IPS-15b (cell line): ENCODE results near the gene PPP1R1B.

Source experiments
- H3K27me3 ChIP-seq: one replicate; pipeline ENCODE4 v1.6.1; 2013; ENCODE audit warnings: low read length; ENCODE audit not compliant: control insufficient read depth, insufficient read depth
- H3K36me3 ChIP-seq: one replicate; pipeline ENCODE4 v1.6.1; 2013; ENCODE audit warnings: low read length; ENCODE audit not compliant: control insufficient read depth, insufficient read depth
- H3K4me1 ChIP-seq: one replicate; pipeline ENCODE4 v1.6.1; 2013; ENCODE audit warnings: mild to moderate bottlenecking, low read length; ENCODE audit not compliant: control insufficient read depth, insufficient read depth
- H3K4me3 ChIP-seq: one replicate; pipeline ENCODE4 v1.5.1; 2013; ENCODE audit warnings: low read depth, low read length
- H3K9ac ChIP-seq: one replicate; pipeline ENCODE4 v1.6.1; 2013; ENCODE audit warnings: low read depth, mild to moderate bottlenecking, low read length
- H3K9me3 ChIP-seq: one replicate; pipeline ENCODE4 v1.6.1; 2013; ENCODE audit warnings: mild to moderate bottlenecking, low read length; ENCODE audit not compliant: control insufficient read depth, insufficient read depth

The PPP1R1B gene

GRCh38 chr17:39653662-39654331 is 27.0 kb downstream of the PPP1R1B start:
- Histone ChIP-seq H3K36me3 (peaks cover 6% of the 10 kb centered on the region), H3K27me3 (no peaks in the 10 kb centered on the region), H3K4me3 (no peak overlapping the region), H3K9me3 (no peaks in the 10 kb centered on the region), H3K4me1 (peaks cover 14% of the 10 kb centered on the region), H3K9ac (no peak overlapping the region)

- peaks cover 14% of the 10 kb centered on the region for H3K4me1 ChIP-seq
- no peaks in the 10 kb centered on the region for H3K27me3 ChIP-seq
- no peak overlapping the region for H3K9ac ChIP-seq
- no peak overlapping the region for H3K4me3 ChIP-seq
- peaks cover 7% of the 10 kb centered on the region for H3K36me3 ChIP-seq
- H3K9me3 ChIP-seq: no peaks in the 10 kb centered on the region
Measured at GRCh38 chr17:39655105-39655504, 28.4 kb downstream of the PPP1R1B start.

- no peak overlapping the region for H3K4me3 ChIP-seq
- peaks cover 8% of the 10 kb centered on the region for H3K4me1 ChIP-seq
- peaks cover 22% of the 10 kb centered on the region for H3K36me3 ChIP-seq
- H3K9me3 ChIP-seq: no peaks in the 10 kb centered on the region
- H3K27me3 ChIP-seq: no peaks in the 10 kb centered on the region
- H3K9ac ChIP-seq: no peak overlapping the region
Measured at GRCh38 chr17:39658346-39658745, 31.6 kb downstream of the PPP1R1B start.

GRCh38 chr17:39658760-39659159 is 32.0 kb downstream of the PPP1R1B start:
- Histone ChIP-seq H3K9ac (no peak overlapping the region), H3K4me1 (peaks cover 6% of the 10 kb centered on the region), H3K4me3 (no peak overlapping the region), H3K9me3 (no peaks in the 10 kb centered on the region), H3K36me3 (peaks cover 22% of the 10 kb centered on the region), H3K27me3 (no peaks in the 10 kb centered on the region)

- Histone ChIP-seq H3K9me3 (no peaks in the 10 kb centered on the region), H3K27me3 (no peaks in the 10 kb centered on the region), H3K9ac (no peak overlapping the region), H3K4me1 (peaks cover 8% of the 10 kb centered on the region), H3K4me3 (no peak overlapping the region), H3K36me3 (peaks cover 22% of the 10 kb centered on the region)
Measured at GRCh38 chr17:39659279-39660010, 32.7 kb downstream of the PPP1R1B start.

GRCh38 chr17:39660011-39660360 is 33.2 kb downstream of the PPP1R1B start:
- H3K9me3 ChIP-seq: no peaks in the 10 kb centered on the region
- peaks cover 11% of the 10 kb centered on the region for H3K4me1 ChIP-seq
- H3K36me3 ChIP-seq: peaks cover 22% of the 10 kb centered on the region
- H3K9ac ChIP-seq: no peak overlapping the region
- H3K4me3 ChIP-seq: no peak overlapping the region
- H3K27me3 ChIP-seq: no peaks in the 10 kb centered on the region

- Histone ChIP-seq H3K9ac (no peak overlapping the region), H3K4me1 (peaks cover 13% of the 10 kb centered on the region), H3K36me3 (peaks cover 22% of the 10 kb centered on the region), H3K4me3 (no peak overlapping the region), H3K9me3 (no peaks in the 10 kb centered on the region), H3K27me3 (peaks cover 1% of the 10 kb centered on the region)
Measured at GRCh38 chr17:39660397-39661385, 33.9 kb downstream of the PPP1R1B start.

- Histone ChIP-seq H3K4me1 (peaks cover 23% of the 10 kb centered on the region), H3K9ac (no peak overlapping the region), H3K9me3 (no peaks in the 10 kb centered on the region), H3K4me3 (no peak overlapping the region), H3K36me3 (peaks cover 16% of the 10 kb centered on the region), H3K27me3 (peaks cover 11% of the 10 kb centered on the region)
Measured at GRCh38 chr17:39661744-39662541, 35.2 kb downstream of the PPP1R1B start.

- peaks cover 16% of the 10 kb centered on the region for H3K36me3 ChIP-seq
- H3K4me1 ChIP-seq: peaks cover 25% of the 10 kb centered on the region
- no peak overlapping the region for H3K4me3 ChIP-seq
- peaks cover 16% of the 10 kb centered on the region for H3K27me3 ChIP-seq
- no peak overlapping the region for H3K9ac ChIP-seq
- H3K9me3 ChIP-seq: no peaks in the 10 kb centered on the region
Measured at GRCh38 chr17:39662551-39663339, 36.0 kb downstream of the PPP1R1B start.

- Histone ChIP-seq H3K9ac (no peak overlapping the region), H3K9me3 (no peaks in the 10 kb centered on the region), H3K27me3 (peaks cover 16% of the 10 kb centered on the region), H3K36me3 (peaks cover 16% of the 10 kb centered on the region), H3K4me3 (peak overlapping the region; percentile 49), H3K4me1 (peaks cover 25% of the 10 kb centered on the region)
Measured at GRCh38 chr17:39663340-39663687, 36.6 kb downstream of the PPP1R1B start.
